CD4-positive, alpha-beta memory T cell (primary cell): ENCODE results near the gene RBMY1D. TPM values are rescaled to one million over a fixed set of nuclear protein-coding genes. Genes with fewer than 3 reads are reported as not detected.
"Not testable (repeated sequence)": the region's sequence is repeated elsewhere in the genome, so short reads cannot be mapped to it uniquely, and the experiment has no call there.

Source experiments
- CTCF ChIA-PET: fragments of 350-600 bp; sonication (Branson Sonifier 250); formaldehyde crosslinking; loops from one replicate; lab custom pipeline; 2021; ENCODE audit warnings: inconsistent platforms; ENCODE audit not compliant: partially characterized antibody; lab: Charles Lee
- POLR2A ChIA-PET: fragments of 350-600 bp; sonication (Branson Sonifier 250); formaldehyde crosslinking; loops from one replicate; lab custom pipeline; 2021; ENCODE audit not compliant: partially characterized antibody; lab: Charles Lee
- DNase-seq, 5 donors: peaks; one replicate each; pipeline versions ENCODE4 v3.0.0 to v3.0.0-alpha.2; 2020 to 2022; ENCODE audit warnings: mixed read lengths in 1 of 5
- H3K27ac ChIP-seq: one replicate; pipeline ENCODE4 v1.7.0; 2013; ENCODE audit warnings: low read depth, low read length
- H3K27me3 ChIP-seq: 2 replicates; pipeline ENCODE4 v1.7.0; 2013; ENCODE audit warnings: mild to moderate bottlenecking, low read length, moderate library complexity; ENCODE audit not compliant: insufficient read depth
- H3K36me3 ChIP-seq: 2 replicates; pipeline ENCODE4 v1.7.0; 2013; ENCODE audit warnings: mild to moderate bottlenecking, low read length, moderate library complexity; ENCODE audit not compliant: insufficient read depth
- H3K4me1 ChIP-seq: 2 replicates; pipeline ENCODE4 v1.7.0; 2013; ENCODE audit warnings: mild to moderate bottlenecking, low read length, moderate library complexity; ENCODE audit not compliant: insufficient read depth
- H3K4me3 ChIP-seq, 2 donors: one replicate each; pipeline ENCODE4 v1.7.0; 2013; ENCODE audit warnings: low read length in 2 of 2, mild to moderate bottlenecking in 1 of 2
- H3K9me3 ChIP-seq, 2 donors: one replicate each; pipeline ENCODE4 v1.7.0; 2013; ENCODE audit warnings: low read length in 2 of 2, control low read depth in 1 of 2; ENCODE audit not compliant: control insufficient read depth in 1 of 2
- H3K27ac Mint-ChIP-seq, 7 donors: one replicate each; pipeline ENCODE4 v1.8.0; 2020 to 2021; ENCODE audit warnings: mixed read lengths in 7 of 7, mild to moderate bottlenecking in 6 of 7, inconsistent platforms in 3 of 7, moderate library complexity in 3 of 7
- H3K27me3 Mint-ChIP-seq, 2 donors: one replicate each; pipeline ENCODE4 v1.8.0; 2020 to 2021; ENCODE audit warnings: mixed read lengths in 2 of 2
- H3K36me3 Mint-ChIP-seq, 2 donors: one replicate each; pipeline ENCODE4 v1.8.0; 2020 to 2021; ENCODE audit warnings: mixed read lengths in 2 of 2, inconsistent platforms in 1 of 2, mild to moderate bottlenecking in 1 of 2
- H3K4me1 Mint-ChIP-seq, 4 donors: one replicate each; pipeline ENCODE4 v1.8.0; 2020 to 2021; ENCODE audit warnings: mixed read lengths in 4 of 4, mild to moderate bottlenecking in 1 of 4
- H3K4me3 Mint-ChIP-seq, 8 donors: one replicate each; pipeline ENCODE4 v1.8.0; 2020 to 2021; ENCODE audit warnings: mixed read lengths in 8 of 8, mild to moderate bottlenecking in 7 of 8, moderate library complexity in 6 of 8, inconsistent platforms in 3 of 8
- H3K9me3 Mint-ChIP-seq, 8 donors: one replicate each; pipeline ENCODE4 v1.8.0; 2020 to 2021; ENCODE audit warnings: mixed read lengths in 8 of 8, mild to moderate bottlenecking in 5 of 8, inconsistent platforms in 3 of 8, moderate library complexity in 1 of 8
- intact Hi-C: fragments of 100-400 bp; cut with micrococcal nuclease; formaldehyde crosslinking; loops from one replicate; pipeline ENCODE4 v1.15.1; 2023
- polyA plus RNA-seq, 2 donors: library from polyadenylated mRNA; unstranded; fragments of 300-500 nt; fragmentation: Illumina TruSeq; gene quantifications; one replicate each; pipeline ENCODE4 v1.2.3, GENCODE V29; 2021
- total RNA-seq, 2 experiments: library from RNA; stranded (reverse); gene quantifications; one replicate each; pipeline ENCODE4 v1.2.3, GENCODE V29; 2021

Gene RBMY1D
- total RNA-seq (not detected), polyA plus RNA-seq (not detected)

DNA sequence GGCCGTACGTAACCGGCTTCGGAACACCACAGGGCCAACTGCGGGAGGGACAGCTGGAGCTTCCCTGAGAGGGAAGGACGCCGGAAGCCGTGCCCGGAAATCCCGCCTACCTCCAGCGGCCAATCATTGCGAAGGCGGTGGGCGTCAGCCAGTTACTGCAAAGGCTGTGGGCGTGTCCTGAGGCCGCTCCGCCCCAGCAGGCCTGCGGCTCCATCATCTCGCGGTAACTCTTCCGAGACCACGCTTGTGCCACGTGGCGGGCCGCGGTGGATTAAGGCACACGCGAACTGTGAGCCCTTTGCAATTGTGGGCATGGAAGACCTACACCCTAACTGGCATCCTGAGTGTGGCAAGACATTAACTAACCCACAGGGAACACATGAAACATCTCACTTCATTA is at the start of gene RBMY1D:
RBMY1D (minus strand) TSS at position 101 of the 400 bp plus-strand sequence. CDS start 2,013 bp downstream, outside the sequence.
- DNase-seq, H3K9me3 ChIP-seq, H3K4me1 Mint-ChIP-seq, H3K27me3 Mint-ChIP-seq, H3K27ac Mint-ChIP-seq, POLR2A ChIA-PET, H3K27me3 ChIP-seq, H3K27ac ChIP-seq, H3K4me1 ChIP-seq, H3K4me3 ChIP-seq, H3K36me3 Mint-ChIP-seq, H3K9me3 Mint-ChIP-seq, CTCF ChIA-PET, H3K36me3 ChIP-seq, H3K4me3 Mint-ChIP-seq, intact Hi-C loops: not testable (repeated sequence)

DNA sequence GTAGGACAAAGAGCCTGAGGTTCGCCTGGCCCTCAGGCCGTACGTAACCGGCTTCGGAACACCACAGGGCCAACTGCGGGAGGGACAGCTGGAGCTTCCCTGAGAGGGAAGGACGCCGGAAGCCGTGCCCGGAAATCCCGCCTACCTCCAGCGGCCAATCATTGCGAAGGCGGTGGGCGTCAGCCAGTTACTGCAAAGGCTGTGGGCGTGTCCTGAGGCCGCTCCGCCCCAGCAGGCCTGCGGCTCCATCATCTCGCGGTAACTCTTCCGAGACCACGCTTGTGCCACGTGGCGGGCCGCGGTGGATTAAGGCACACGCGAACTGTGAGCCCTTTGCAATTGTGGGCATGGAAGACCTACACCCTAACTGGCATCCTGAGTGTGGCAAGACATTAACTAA is 23.6 kb upstream of the RBMY1D start, which contains the start of gene RBMY1E:
RBMY1E (minus strand) TSS at position 101 of the 400 bp plus-strand sequence. CDS start 1,978 bp downstream, outside the sequence.
- H3K27ac ChIP-seq, H3K27me3 Mint-ChIP-seq, intact Hi-C loops, H3K9me3 ChIP-seq, CTCF ChIA-PET, H3K4me1 ChIP-seq, H3K27me3 ChIP-seq, H3K4me1 Mint-ChIP-seq, H3K9me3 Mint-ChIP-seq, H3K36me3 ChIP-seq, DNase-seq, H3K4me3 Mint-ChIP-seq, H3K4me3 ChIP-seq, POLR2A ChIA-PET, H3K27ac Mint-ChIP-seq, H3K36me3 Mint-ChIP-seq: not testable (repeated sequence)

- H3K4me3 Mint-ChIP-seq, H3K9me3 Mint-ChIP-seq, H3K9me3 ChIP-seq, H3K36me3 Mint-ChIP-seq, H3K27ac Mint-ChIP-seq, POLR2A ChIA-PET, H3K27me3 Mint-ChIP-seq, CTCF ChIA-PET, H3K27me3 ChIP-seq, intact Hi-C loops, H3K36me3 ChIP-seq, H3K4me1 ChIP-seq, DNase-seq, H3K4me3 ChIP-seq, H3K27ac ChIP-seq, H3K4me1 Mint-ChIP-seq: not testable (repeated sequence)
These were observed 24.8 kb downstream of the RBMY1D start for GRCh38 chrY:21869407-21870076.

DNA sequence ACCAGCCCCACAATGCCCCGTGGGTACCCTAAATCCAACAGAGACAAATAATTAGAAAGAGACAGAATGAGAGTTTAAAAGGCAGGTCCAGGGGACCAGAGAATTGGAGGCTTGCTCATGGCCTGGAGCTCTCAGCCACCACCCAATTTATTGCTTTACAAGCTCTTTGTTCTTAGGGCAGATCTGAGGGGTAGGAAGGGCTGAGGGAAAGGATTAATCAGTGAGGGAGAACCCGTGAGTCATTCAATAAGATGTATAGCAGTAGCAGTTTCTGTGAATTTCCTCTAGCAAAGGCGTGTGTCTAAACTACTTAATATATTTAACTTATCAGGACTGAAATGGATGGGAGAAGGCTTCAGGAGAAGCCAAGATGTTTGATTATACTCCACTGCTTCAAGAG is 48.8 kb downstream of the RBMY1D start:
- no peaks in the 10 kb centered on the region for H3K4me1 Mint-ChIP-seq
- H3K27me3 Mint-ChIP-seq: no peaks in the 10 kb centered on the region
- DNase-seq: no peak
- H3K9me3 ChIP-seq: no peaks in the 10 kb centered on the region
- ChIA-PET CTCF (no interaction called here), POLR2A (no interaction called here)
- H3K27ac ChIP-seq: no peak overlapping the region
- H3K36me3 Mint-ChIP-seq: no peaks in the 10 kb centered on the region
- H3K36me3 ChIP-seq: no peaks in the 10 kb centered on the region
- H3K27ac Mint-ChIP-seq: no peak overlapping the region
- H3K9me3 Mint-ChIP-seq: no peaks in the 10 kb centered on the region
- H3K27me3 ChIP-seq: no peaks in the 10 kb centered on the region
- H3K4me3 Mint-ChIP-seq: no peak overlapping the region
- intact Hi-C loops: no loop called here
- no peaks in the 10 kb centered on the region for H3K4me1 ChIP-seq
- no peak overlapping the region for H3K4me3 ChIP-seq

- ChIA-PET CTCF (no interaction called here), POLR2A (no interaction called here)
- H3K36me3 ChIP-seq: no peaks in the 10 kb centered on the region
- Mint-ChIP-seq H3K4me1 (no peaks in the 10 kb centered on the region), H3K9me3 (no peaks in the 10 kb centered on the region), H3K36me3 (no peaks in the 10 kb centered on the region), H3K27me3 (no peaks in the 10 kb centered on the region), H3K27ac (no peak overlapping the region), H3K4me3 (no peak overlapping the region)
- no peaks in the 10 kb centered on the region for H3K9me3 ChIP-seq
- no peak overlapping the region for H3K27ac ChIP-seq
- intact Hi-C loops: no loop called here
- no peaks in the 10 kb centered on the region for H3K27me3 ChIP-seq
- H3K4me3 ChIP-seq: no peak overlapping the region
- H3K4me1 ChIP-seq: no peaks in the 10 kb centered on the region
- no peak for DNase-seq
These were observed 52.2 kb downstream of the RBMY1D start for GRCh38 chrY:21842090-21842489.

GRCh38 chrY:21839489-21839888 is 54.8 kb downstream of the RBMY1D start:
- H3K36me3 Mint-ChIP-seq: no peaks in the 10 kb centered on the region
- no peaks in the 10 kb centered on the region for H3K36me3 ChIP-seq
- no peaks in the 10 kb centered on the region for H3K27me3 ChIP-seq
- H3K4me3 ChIP-seq: no peak overlapping the region
- POLR2A ChIA-PET: no interaction called here
- no peaks in the 10 kb centered on the region for H3K4me1 Mint-ChIP-seq
- H3K9me3 Mint-ChIP-seq: no peaks in the 10 kb centered on the region
- H3K4me3 Mint-ChIP-seq: no peak overlapping the region
- H3K27ac Mint-ChIP-seq: no peak overlapping the region
- DNase-seq: no peak
- no peaks in the 10 kb centered on the region for H3K9me3 ChIP-seq
- H3K27ac ChIP-seq: no peak overlapping the region
- CTCF ChIA-PET: no interaction called here
- H3K4me1 ChIP-seq: no peaks in the 10 kb centered on the region
- intact Hi-C loops: no loop called here
- no peaks in the 10 kb centered on the region for H3K27me3 Mint-ChIP-seq

GRCh38 chrY:21836343-21836742 is 58.0 kb downstream of the RBMY1D start:
- intact Hi-C loops: no loop called here
- CTCF ChIA-PET: no interaction called here

More at GRCh38 chrY:21836343-21836742, 58.0 kb downstream of the RBMY1D start:
- Histone ChIP-seq H3K4me3 (no peak overlapping the region), H3K4me1 (no peaks in the 10 kb centered on the region), H3K36me3 (no peaks in the 10 kb centered on the region), H3K9me3 (no peaks in the 10 kb centered on the region), H3K27ac (no peak overlapping the region), H3K27me3 (no peaks in the 10 kb centered on the region)
- H3K36me3 Mint-ChIP-seq: no peaks in the 10 kb centered on the region
- H3K9me3 Mint-ChIP-seq: no peaks in the 10 kb centered on the region
- no peaks in the 10 kb centered on the region for H3K4me1 Mint-ChIP-seq
- H3K4me3 Mint-ChIP-seq: no peak overlapping the region
- peaks cover 0 to 2% of the 10 kb centered on the region in 2 donors for H3K27me3 Mint-ChIP-seq
- POLR2A ChIA-PET: no interaction called here
- H3K27ac Mint-ChIP-seq: no peak overlapping the region
- DNase-seq: no peak
